ENCODE data around the gene SHB.
A peak's percentile ranks its signal among the peaks of the same experiment; 100 is the strongest.

SHB gene

GRCh38 chr9:37941253-37941652 lies 127.8 kb downstream of the SHB start:
- Histone ChIP-seq H3K36me3 (replicated peaks) (peaks cover 31% of the 10 kb centered on the region), H3K4me3 (ENCODE audit: low read depth, low read length) (no peak overlapping the region), H3K27ac (no peak overlapping the region), H3K27me3 (replicated peaks) (no peaks in the 10 kb centered on the region)
- TF ChIP-seq CTCF (IDR thresholded peaks at IDR 0.05; ENCODE audit: low read depth, low read length, missing control alignments): peak; percentile 4
- in situ Hi-C loops (cut with HindIII; ENCODE audit: low pct_ligation_motif_present, low sequenced_read_pairs): no loop called here
- DNase-seq: no peak

GRCh38 chr9:37939575-37940095 lies 129.4 kb downstream of the SHB start:
- DNase-seq: no peak
- Histone ChIP-seq H3K36me3 (replicated peaks) (peaks cover 22% of the 10 kb centered on the region), H3K4me3 (ENCODE audit: low read depth, low read length) (no peak overlapping the region), H3K27ac (no peak overlapping the region), H3K27me3 (replicated peaks) (no peaks in the 10 kb centered on the region)
- TF ChIP-seq CTCF (IDR thresholded peaks at IDR 0.05; ENCODE audit: low read depth, low read length, missing control alignments): no peak
- in situ Hi-C loops (cut with HindIII; ENCODE audit: low pct_ligation_motif_present, low sequenced_read_pairs): no loop called here

- in situ Hi-C loops (cut with HindIII; ENCODE audit: low pct_ligation_motif_present, low sequenced_read_pairs): no loop called here
- Histone ChIP-seq H3K36me3 (replicated peaks) (peaks cover 17% of the 10 kb centered on the region), H3K27me3 (replicated peaks) (no peaks in the 10 kb centered on the region), H3K4me3 (ENCODE audit: low read depth, low read length) (no peak overlapping the region), H3K27ac (peak overlapping the region; percentile 68)
- TF ChIP-seq CTCF (IDR thresholded peaks at IDR 0.05; ENCODE audit: low read depth, low read length, missing control alignments): no peak
- DNase-seq: peak; percentile 79
Measured at GRCh38 chr9:37938121-37938891, 130.7 kb downstream of the SHB start.

- TF ChIP-seq CTCF (IDR thresholded peaks at IDR 0.05; ENCODE audit: low read depth, low read length, missing control alignments): no peak
- H3K36me3 ChIP-seq (replicated peaks): peaks cover 15% of the 10 kb centered on the region
- H3K27me3 ChIP-seq (replicated peaks): no peaks in the 10 kb centered on the region
- H3K27ac ChIP-seq: peak overlapping the region; percentile 68
- no peak for DNase-seq
- in situ Hi-C loops (cut with HindIII; ENCODE audit: low pct_ligation_motif_present, low sequenced_read_pairs): no loop called here
- H3K4me3 ChIP-seq (ENCODE audit: low read depth, low read length): no peak overlapping the region
Measured at GRCh38 chr9:37937366-37937765, 131.7 kb downstream of the SHB start.

- no peaks in the 10 kb centered on the region for H3K27me3 ChIP-seq (replicated peaks)
- in situ Hi-C loops (cut with HindIII; ENCODE audit: low pct_ligation_motif_present, low sequenced_read_pairs): no loop called here
- no peak overlapping the region for H3K4me3 ChIP-seq (ENCODE audit: low read depth, low read length)
- H3K27ac ChIP-seq: peak overlapping the region; percentile 68
- no peak for TF ChIP-seq CTCF (IDR thresholded peaks at IDR 0.05; ENCODE audit: low read depth, low read length, missing control alignments)
- DNase-seq: peak; percentile 83
- H3K36me3 ChIP-seq (replicated peaks): peaks cover 12% of the 10 kb centered on the region
Measured at GRCh38 chr9:37936965-37937364, 132.1 kb downstream of the SHB start.
